H9 (cell line): ENCODE measurements around the gene EZH2. TPM values are rescaled to one million over a fixed set of nuclear protein-coding genes. Genes with fewer than 3 reads are reported as not detected.

Source experiments
- DNase-seq: peaks from one replicate; pipeline ENCODE4 v3.0.0-alpha.2; 2017
- H2AFZ ChIP-seq: one replicate; pipeline ENCODE4 v1.6.1; 2013; ENCODE audit warnings: mild to moderate bottlenecking, low read length, control low read depth, moderate library complexity
- H2AK5ac ChIP-seq: 2 replicates; pipeline ENCODE4 v1.6.1; 2013; ENCODE audit warnings: low read length, control low read depth, mixed read lengths; ENCODE audit not compliant: insufficient read length
- H2BK120ac ChIP-seq: one replicate; pipeline ENCODE4 v1.6.1; 2013; ENCODE audit warnings: low read depth, mild to moderate bottlenecking, low read length, control low read depth, inconsistent platforms; ENCODE audit not compliant: poor library complexity, severe bottlenecking
- H2BK12ac ChIP-seq: 2 replicates; pipeline ENCODE4 v1.6.1; 2013; ENCODE audit warnings: low read length, control low read depth, mixed read lengths, low read depth; ENCODE audit not compliant: insufficient read length
- H2BK15ac ChIP-seq: 2 replicates; pipeline ENCODE4 v1.6.1; 2013; ENCODE audit warnings: low read depth, low read length, control low read depth
- H2BK20ac ChIP-seq: one replicate; pipeline ENCODE4 v1.6.1; 2013; ENCODE audit warnings: low read depth, mild to moderate bottlenecking, low read length, control low read depth, inconsistent platforms; ENCODE audit not compliant: poor library complexity, severe bottlenecking
- H2BK5ac ChIP-seq: 2 replicates; pipeline ENCODE4 v1.6.1; 2013; ENCODE audit warnings: low read length, control low read depth, mixed read lengths; ENCODE audit not compliant: insufficient read length
- H3K14ac ChIP-seq: 2 replicates; pipeline ENCODE4 v1.6.1; 2013; ENCODE audit warnings: low read length, control low read depth; ENCODE audit not compliant: insufficient read depth
- H3K18ac ChIP-seq: 2 replicates; pipeline ENCODE4 v1.6.1; 2013; ENCODE audit warnings: low read depth, mild to moderate bottlenecking, mixed read lengths, low read length, control low read depth; ENCODE audit not compliant: insufficient read length
- H3K23ac ChIP-seq: 2 replicates; pipeline ENCODE4 v1.6.1; 2013; ENCODE audit warnings: low read length, control low read depth, mixed read lengths, low read depth; ENCODE audit not compliant: insufficient read length
- H3K23me2 ChIP-seq: 2 replicates; pipeline ENCODE4 v1.6.1; 2013; ENCODE audit warnings: low read depth, mild to moderate bottlenecking, mixed read lengths, low read length, control low read depth; ENCODE audit not compliant: insufficient read length, poor library complexity, severe bottlenecking
- H3K27ac ChIP-seq: 2 replicates; pipeline ENCODE4 v1.5.1; 2013; ENCODE audit warnings: low read length, control low read depth, mixed read lengths, low read depth; ENCODE audit not compliant: insufficient read length
- H3K27me3 ChIP-seq: 2 replicates; pipeline ENCODE4 v1.6.1; 2013; ENCODE audit warnings: low read length, control low read depth, inconsistent platforms; ENCODE audit not compliant: insufficient read depth
- H3K4ac ChIP-seq: 2 replicates; pipeline ENCODE4 v1.6.1; 2013; ENCODE audit warnings: low read depth, mild to moderate bottlenecking, control low read depth, inconsistent platforms, low read length, moderate library complexity
- H3K4me1 ChIP-seq: 2 replicates; pipeline ENCODE4 v1.6.1; 2013; ENCODE audit warnings: low read length, control low read depth, inconsistent platforms; ENCODE audit not compliant: insufficient read depth
- H3K4me2 ChIP-seq: 2 replicates; pipeline ENCODE4 v1.6.1; 2013; ENCODE audit warnings: low read length, control low read depth, mixed read lengths; ENCODE audit not compliant: insufficient read length, insufficient read depth
- H3K56ac ChIP-seq: 2 replicates; pipeline ENCODE4 v1.6.1; 2013; ENCODE audit warnings: low read depth, mild to moderate bottlenecking, mixed read lengths, low read length, control low read depth; ENCODE audit not compliant: insufficient read length
- H3K79me1 ChIP-seq: 2 replicates; pipeline ENCODE4 v1.6.1; 2013; ENCODE audit warnings: low read depth, mild to moderate bottlenecking, moderate library complexity, low read length, control low read depth, inconsistent platforms; ENCODE audit not compliant: insufficient read depth, poor library complexity, severe bottlenecking
- H3K79me2 ChIP-seq: 2 replicates; pipeline ENCODE4 v1.6.1; 2013; ENCODE audit warnings: low read length, control low read depth, inconsistent platforms; ENCODE audit not compliant: insufficient read depth
- H3K9ac ChIP-seq: 2 replicates; pipeline ENCODE4 v1.6.1; 2013; ENCODE audit warnings: low read length, control low read depth, mixed read lengths; ENCODE audit not compliant: insufficient read length; ENCODE audit errors: extremely low read depth
- H3K9me3 ChIP-seq: one replicate; pipeline ENCODE4 v1.6.1; 2013; ENCODE audit warnings: low read depth, low read length, inconsistent platforms; ENCODE audit not compliant: control insufficient read depth
- H3T11ph ChIP-seq: one replicate; pipeline ENCODE4 v1.6.1; 2013; ENCODE audit warnings: mild to moderate bottlenecking, low read length, control low read depth, inconsistent platforms
- H4K20me1 ChIP-seq: one replicate; pipeline ENCODE4 v1.6.1; 2013; ENCODE audit not compliant: control insufficient read depth, insufficient read length, insufficient read depth
- H4K5ac ChIP-seq: 2 replicates; pipeline ENCODE4 v1.6.1; 2013; ENCODE audit warnings: low read depth, mild to moderate bottlenecking, mixed read lengths, low read length, control low read depth; ENCODE audit not compliant: insufficient read length
- H4K8ac ChIP-seq: replicated peaks from 2 replicates; pipeline ENCODE4 v1.6.1; 2013; ENCODE audit warnings: low read length, control low read depth, mixed read lengths, low read depth; ENCODE audit not compliant: insufficient read length
- H4K91ac ChIP-seq: 2 replicates; pipeline ENCODE4 v1.6.1; 2013; ENCODE audit warnings: low read depth, mild to moderate bottlenecking, moderate library complexity, mixed read lengths, low read length, control low read depth; ENCODE audit not compliant: insufficient read length
- H3K27ac Mint-ChIP-seq, 3 experiments: 2 replicates in 2 of 3; 3 replicates in 1 of 3; pipeline ENCODE4 v1.8.0; 2020 to 2021; ENCODE audit warnings: mixed read lengths in 3 of 3, mild to moderate bottlenecking in 1 of 3, moderate library complexity in 1 of 3
- H3K27me3 Mint-ChIP-seq: 2 replicates; pipeline ENCODE4 v1.8.0; 2021; ENCODE audit warnings: low read depth, mild to moderate bottlenecking, moderate library complexity, mixed read lengths
- H3K36me3 Mint-ChIP-seq, 3 experiments: 2 replicates in 2 of 3; 3 replicates in 1 of 3; pipeline ENCODE4 v1.8.0; 2020 to 2021; ENCODE audit warnings: low read depth in 3 of 3, mixed read lengths in 3 of 3; ENCODE audit not compliant: insufficient read depth in 1 of 3
- H3K4me1 Mint-ChIP-seq, 2 experiments: 2 replicates each; pipeline ENCODE4 v1.8.0; 2020; ENCODE audit warnings: mixed read lengths in 2 of 2
- H3K4me3 Mint-ChIP-seq, 2 experiments: 2 replicates in 1 of 2; 3 replicates in 1 of 2; pipeline ENCODE4 v1.8.0; 2020 to 2021; ENCODE audit warnings: mild to moderate bottlenecking in 2 of 2, mixed read lengths in 2 of 2, moderate library complexity in 1 of 2
- H3K9me3 Mint-ChIP-seq, 2 experiments: 2 replicates in 1 of 2; 3 replicates in 1 of 2; pipeline ENCODE4 v1.8.0; 2020; ENCODE audit warnings: mild to moderate bottlenecking in 2 of 2, mixed read lengths in 2 of 2, moderate library complexity in 1 of 2
- WGBS: extraction: QIAGEN DNeasy Blood & Tissue Kit; methylation state at CpG from one replicate; pipeline ENCODE4 v1.1.7; 2013; ENCODE audit warnings: missing lambda C conversion rate, low lambda C conversion rate, mixed read lengths; ENCODE audit not compliant: insufficient read length; ENCODE audit errors: extremely low coverage; 5-methylcytosine and 5-hydroxymethylcytosine counted together
- total RNA-seq: library from RNA; stranded (reverse); gene quantifications from 2 replicates; pipeline ENCODE4 v1.2.1, GENCODE V29; 2021
- TF ChIP-seq, protein P1 (sequence below): fragments of 200-600 bp; sonication (generic); conservative IDR thresholded peaks from 3 replicates; pipeline ENCODE4 v1.8.0; 2021; ENCODE audit warnings: antibody characterized with exemption, mild to moderate bottlenecking

EZH2 gene
- total RNA-seq, 1 experiment from 2014 or later, result 41.3 TPM

DNA sequence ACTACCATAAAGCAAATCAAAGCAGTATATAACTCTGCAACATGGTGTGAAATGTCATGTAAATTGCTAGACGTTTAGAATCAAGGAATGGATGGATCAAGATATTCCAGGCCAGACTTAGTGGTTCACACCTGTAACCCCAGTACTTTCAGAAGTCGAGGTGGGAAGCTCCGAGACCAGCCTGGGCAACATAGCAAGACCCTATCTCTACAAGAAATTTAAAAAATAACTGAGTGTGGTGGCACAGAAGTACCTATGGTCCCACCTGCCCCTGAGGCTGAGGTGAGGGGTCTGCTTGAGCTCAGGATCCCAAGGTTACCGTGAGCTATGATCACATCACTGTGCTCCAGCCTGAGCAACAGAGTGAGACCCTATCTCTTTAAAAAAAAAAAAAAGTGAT, 2.8 kb upstream of the EZH2 start:
- Mint-ChIP-seq H3K4me3 (no peak overlapping the region), H3K4me1 (peaks cover 6 to 12% of the 10 kb centered on the region in 2 experiments; a peak in 2 of 4 replicates)
- no peak overlapping the region for H4K91ac ChIP-seq

More for the DNA sequence above, 2.8 kb upstream of the EZH2 start:
- Histone ChIP-seq H2BK15ac (no peak overlapping the region), H3K9me3 (no peaks in the 10 kb centered on the region), H3K79me1 (no peaks in the 10 kb centered on the region), H3K23me2 (peaks cover 7% of the 10 kb centered on the region), H3K4ac (no peak overlapping the region), H2AK5ac (no peak overlapping the region), H2BK12ac (no peak overlapping the region), H3K27me3 (no peaks in the 10 kb centered on the region), H4K8ac (no peak overlapping the region), H4K5ac (no peak overlapping the region), H3K9ac (no peak overlapping the region), H3K14ac (no peak overlapping the region), H3T11ph (no peak overlapping the region), H2BK5ac (no peak overlapping the region), H3K4me1 (no peaks in the 10 kb centered on the region), H2BK120ac (no peak overlapping the region), H2BK20ac (no peak overlapping the region), H3K18ac (no peak overlapping the region), H3K56ac (no peak overlapping the region), H3K79me2 (peaks cover 4% of the 10 kb centered on the region; the same call in 1 of the 2 replicates), H3K4me2 (no peak overlapping the region), H3K27ac (no peak overlapping the region), H4K20me1 (no peaks in the 10 kb centered on the region), H3K23ac (no peak overlapping the region), H2AFZ (no peak overlapping the region)
- no peak for DNase-seq
- Mint-ChIP-seq H3K36me3 (peaks cover 1 to 11% (median 3%) of the 10 kb centered on the region in 3 experiments; a peak in 6 of 7 replicates), H3K9me3 (peaks cover 0 to 4% of the 10 kb centered on the region in 2 experiments; a peak in 1 of 5 replicates), H3K27me3 (peaks cover 3% of the 10 kb centered on the region), H3K27ac (no peak overlapping the region)
- TF ChIP-seq, protein P1, sequence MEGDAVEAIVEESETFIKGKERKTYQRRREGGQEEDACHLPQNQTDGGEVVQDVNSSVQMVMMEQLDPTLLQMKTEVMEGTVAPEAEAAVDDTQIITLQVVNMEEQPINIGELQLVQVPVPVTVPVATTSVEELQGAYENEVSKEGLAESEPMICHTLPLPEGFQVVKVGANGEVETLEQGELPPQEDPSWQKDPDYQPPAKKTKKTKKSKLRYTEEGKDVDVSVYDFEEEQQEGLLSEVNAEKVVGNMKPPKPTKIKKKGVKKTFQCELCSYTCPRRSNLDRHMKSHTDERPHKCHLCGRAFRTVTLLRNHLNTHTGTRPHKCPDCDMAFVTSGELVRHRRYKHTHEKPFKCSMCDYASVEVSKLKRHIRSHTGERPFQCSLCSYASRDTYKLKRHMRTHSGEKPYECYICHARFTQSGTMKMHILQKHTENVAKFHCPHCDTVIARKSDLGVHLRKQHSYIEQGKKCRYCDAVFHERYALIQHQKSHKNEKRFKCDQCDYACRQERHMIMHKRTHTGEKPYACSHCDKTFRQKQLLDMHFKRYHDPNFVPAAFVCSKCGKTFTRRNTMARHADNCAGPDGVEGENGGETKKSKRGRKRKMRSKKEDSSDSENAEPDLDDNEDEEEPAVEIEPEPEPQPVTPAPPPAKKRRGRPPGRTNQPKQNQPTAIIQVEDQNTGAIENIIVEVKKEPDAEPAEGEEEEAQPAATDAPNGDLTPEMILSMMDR, result no peak
- no CpG with 5 or more reads among the region's 4 CpGs for WGBS
